ENCODE data around the gene SYNM. TPM values are rescaled to one million over a fixed set of nuclear protein-coding genes. Genes with fewer than 3 reads are reported as not detected.
"Not testable (repeated sequence)": the region's sequence is repeated elsewhere in the genome, so short reads cannot be mapped to it uniquely, and the experiment has no call there.

The SYNM gene
- 7.3 and 8.3 TPM in 2 replicates for total RNA-seq (2014; rRNA removed; shearing (Covaris generic); ENCODE audit: low replicate concordance)

DNA sequence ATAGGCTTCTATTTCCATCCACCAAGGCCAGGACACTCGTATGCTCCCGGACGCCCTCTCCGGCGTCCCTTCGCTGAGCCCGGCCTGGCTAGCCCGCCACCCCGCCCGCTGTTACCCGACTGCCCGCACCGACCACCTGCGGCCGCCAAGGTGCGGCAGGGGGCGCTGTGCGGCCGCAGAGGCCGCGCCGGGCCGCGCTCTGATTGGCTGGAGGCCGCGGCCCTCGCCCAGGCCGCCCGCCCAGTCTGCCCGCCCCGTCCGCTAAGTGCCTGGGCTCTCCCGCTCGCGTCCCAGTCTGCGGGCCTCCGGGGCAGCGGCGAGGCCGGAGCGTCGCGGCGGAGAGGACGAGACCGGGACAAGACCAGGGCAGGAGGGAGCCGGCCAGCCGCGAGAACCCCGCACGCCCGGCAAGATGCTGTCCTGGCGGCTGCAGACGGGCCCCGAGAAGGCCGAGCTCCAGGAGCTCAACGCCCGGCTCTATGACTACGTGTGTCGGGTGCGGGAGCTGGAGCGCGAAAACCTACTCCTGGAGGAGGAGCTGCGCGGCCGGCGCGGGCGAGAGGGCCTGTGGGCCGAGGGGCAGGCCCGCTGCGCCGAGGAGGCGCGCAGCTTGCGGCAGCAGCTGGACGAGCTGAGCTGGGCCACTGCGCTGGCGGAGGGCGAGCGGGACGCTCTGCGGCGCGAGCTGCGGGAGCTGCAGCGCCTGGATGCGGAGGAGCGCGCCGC, at the start of gene SYNM:
Gene SYNM (plus strand): TSS at position 293 of the 726 bp plus-strand sequence. CDS start 120 bp downstream, at position 413.
- DNase-seq (ENCODE audit: low read depth): peak; percentile 93
- in situ Hi-C loops (cut with HindIII; ENCODE audit: low pct_unique_long_range_greater_than_20kb, low sequenced_read_pairs): no loop called here

GRCh38 chr15:99055555-99056134, 49.2 kb upstream of the SYNM start:
- no peak for DNase-seq (ENCODE audit: low read depth)
- in situ Hi-C loops (cut with HindIII; ENCODE audit: low pct_unique_long_range_greater_than_20kb, low sequenced_read_pairs): loop anchor here (10.0 kb wide), 1 partner anchor 101 kb away; no protein-coding TSS in a partner anchor

- no peak for DNase-seq (ENCODE audit: low read depth)
- in situ Hi-C loops (cut with HindIII; ENCODE audit: low pct_unique_long_range_greater_than_20kb, low sequenced_read_pairs): loop anchor here (10.0 kb wide), 1 partner anchor 102 kb away; no protein-coding TSS in a partner anchor
Observed at GRCh38 chr15:99057020-99057419, 47.9 kb upstream of the SYNM start.

DNA sequence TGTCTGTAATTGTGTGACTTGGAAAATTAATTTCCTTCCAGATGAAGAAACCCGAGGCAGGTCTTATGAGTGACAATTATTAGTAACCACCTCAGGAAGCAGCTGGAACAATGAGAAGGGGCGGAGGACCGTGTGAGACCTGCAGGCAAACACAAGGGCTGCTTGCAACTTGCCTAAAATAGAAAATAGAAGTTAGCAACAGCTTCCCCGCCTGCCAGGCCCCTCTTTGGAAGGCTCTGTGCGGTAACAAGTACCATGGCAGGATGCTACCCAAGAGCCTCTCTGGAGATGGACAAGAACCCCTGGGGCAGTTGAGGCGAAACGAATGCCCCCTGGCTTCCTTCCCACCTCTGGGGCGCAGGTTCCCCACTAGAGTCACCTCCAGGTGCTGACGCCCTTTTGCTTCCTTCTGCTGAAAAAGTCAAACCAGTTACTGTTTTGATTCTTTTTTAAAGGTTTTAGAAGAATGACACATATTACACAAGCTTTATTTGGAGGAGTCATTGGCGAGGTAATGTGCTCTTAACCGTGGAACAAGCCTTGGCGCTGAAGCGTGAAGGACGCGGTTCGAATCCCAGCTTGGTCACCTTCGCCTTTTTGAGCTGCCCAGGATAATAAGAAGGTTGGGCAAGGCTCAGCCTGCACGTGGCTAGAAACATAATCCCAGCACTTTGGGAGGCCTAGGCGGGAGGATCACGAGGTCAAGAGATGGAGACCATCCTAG, 47.0 kb upstream of the SYNM start:
- in situ Hi-C loops (cut with HindIII; ENCODE audit: low pct_unique_long_range_greater_than_20kb, low sequenced_read_pairs): loop anchor here (10.0 kb wide), 1 partner anchor 103 kb away; no protein-coding TSS in a partner anchor

GRCh38 chr15:99058421-99058870, 46.4 kb upstream of the SYNM start:
- DNase-seq (ENCODE audit: low read depth): no peak
- in situ Hi-C loops (cut with HindIII; ENCODE audit: low pct_unique_long_range_greater_than_20kb, low sequenced_read_pairs): loop anchor here (10.0 kb wide), 1 partner anchor 104 kb away; no protein-coding TSS in a partner anchor

More for the DNA sequence above, 47.0 kb upstream of the SYNM start:
- peak; percentile 40 for DNase-seq (ENCODE audit: low read depth)

DNA sequence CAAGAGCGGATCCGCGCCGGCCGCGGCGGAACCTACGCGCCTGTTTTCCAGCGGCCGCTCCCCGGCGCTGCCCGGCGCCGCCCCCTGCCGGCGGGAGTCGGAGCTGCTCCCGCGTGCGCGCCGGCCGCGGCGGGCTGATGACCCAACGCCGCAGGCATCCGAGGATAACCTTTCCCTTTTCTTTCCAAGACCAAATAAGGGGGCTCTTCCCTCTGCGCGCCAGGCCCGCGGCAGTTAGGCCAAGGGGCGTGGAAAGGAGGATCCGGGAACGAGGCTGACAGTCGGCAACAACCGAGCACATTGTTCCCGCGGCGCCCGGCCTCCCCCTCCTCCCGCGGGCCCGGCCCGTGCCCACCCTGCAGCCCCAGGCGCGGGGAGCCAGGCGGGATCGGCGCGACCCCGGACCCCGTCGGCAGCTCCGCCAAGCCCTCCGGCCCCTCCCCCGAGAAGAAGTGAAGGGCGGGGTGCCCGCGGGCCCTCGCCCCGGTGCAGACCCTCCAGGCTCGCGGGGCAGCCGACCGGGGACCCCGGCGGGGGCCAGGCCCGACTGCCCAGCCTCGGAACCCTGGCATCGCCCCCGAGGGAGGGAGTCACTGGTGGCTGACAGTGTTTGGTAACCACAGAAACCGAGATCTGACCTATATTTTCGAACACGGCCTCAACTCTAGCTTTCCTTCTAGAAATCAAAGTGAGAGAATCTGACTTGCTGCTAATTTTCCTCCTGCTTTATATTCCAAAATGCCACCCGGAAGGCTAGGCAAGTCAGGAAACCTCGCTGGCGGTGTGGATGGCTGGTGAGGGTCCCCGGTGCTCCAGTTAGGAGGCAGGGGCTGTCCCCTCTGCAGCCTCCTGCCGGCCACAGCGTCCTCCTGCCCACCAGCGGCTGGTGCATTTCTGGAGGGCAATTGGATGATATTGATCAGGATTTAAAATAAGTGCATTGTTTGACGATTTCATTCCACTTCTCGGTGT, 45.6 kb upstream of the SYNM start:
- DNase-seq (ENCODE audit: low read depth): peak; percentile 82
- in situ Hi-C loops (cut with HindIII; ENCODE audit: low pct_unique_long_range_greater_than_20kb, low sequenced_read_pairs): loop anchor here (10.0 kb wide), 1 partner anchor 104 kb away; no protein-coding TSS in a partner anchor

- DNase-seq (ENCODE audit: low read depth); in situ Hi-C loops (cut with HindIII; ENCODE audit: low pct_unique_long_range_greater_than_20kb, low sequenced_read_pairs): not testable (repeated sequence)
Observed at GRCh38 chr15:99060186-99060585, 44.7 kb upstream of the SYNM start.

- in situ Hi-C loops (cut with HindIII; ENCODE audit: low pct_unique_long_range_greater_than_20kb, low sequenced_read_pairs): no loop called here
- no peak for DNase-seq (ENCODE audit: low read depth)
Observed at GRCh38 chr15:99062226-99062625, 42.7 kb upstream of the SYNM start.

DNA sequence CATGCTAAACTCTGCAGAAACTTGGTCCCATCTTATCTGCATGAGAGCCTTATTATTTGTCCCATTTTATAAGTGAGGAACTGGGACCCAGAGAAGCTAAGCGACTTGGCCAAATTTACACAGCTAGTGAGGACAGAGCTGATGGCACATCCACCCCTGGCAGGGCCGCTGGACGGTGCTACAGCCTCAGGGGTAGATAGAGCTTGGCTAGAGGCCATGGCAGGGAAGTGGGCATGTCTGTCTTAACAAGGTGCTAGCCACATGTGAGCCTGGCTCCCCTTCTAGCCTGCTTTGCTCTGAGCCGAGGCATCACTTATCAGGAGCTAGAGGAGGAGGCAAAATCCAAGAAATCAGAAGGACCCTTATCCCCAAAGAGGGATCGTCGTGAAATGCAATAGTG, 36.7 kb upstream of the SYNM start:
- in situ Hi-C loops (cut with HindIII; ENCODE audit: low pct_unique_long_range_greater_than_20kb, low sequenced_read_pairs): no loop called here
- no peak for DNase-seq (ENCODE audit: low read depth)

DNA sequence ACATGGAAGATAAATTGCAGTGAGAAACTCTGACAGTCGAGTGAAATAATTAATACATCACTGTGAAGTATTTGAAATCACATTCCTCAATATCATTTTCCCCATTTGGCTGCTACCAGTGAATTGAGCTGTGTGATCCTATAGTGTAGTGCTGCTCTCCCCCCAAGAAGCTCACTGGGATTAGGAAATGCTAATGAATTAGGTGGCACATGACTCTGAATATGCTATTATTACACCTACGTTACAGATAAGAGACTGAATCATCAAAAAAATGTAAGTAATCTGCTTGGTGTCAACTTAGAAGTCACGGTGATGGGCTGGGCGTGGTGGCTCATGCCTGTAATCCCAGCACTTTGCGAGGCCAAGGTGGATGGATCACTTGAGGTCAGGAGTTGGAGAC, 34.7 kb upstream of the SYNM start:
- DNase-seq (ENCODE audit: low read depth): no peak
- in situ Hi-C loops (cut with HindIII; ENCODE audit: low pct_unique_long_range_greater_than_20kb, low sequenced_read_pairs): no loop called here

GRCh38 chr15:99071091-99071680, 33.7 kb upstream of the SYNM start:
- in situ Hi-C loops (cut with HindIII; ENCODE audit: low pct_unique_long_range_greater_than_20kb, low sequenced_read_pairs): no loop called here
- DNase-seq (ENCODE audit: low read depth): no peak

GRCh38 chr15:99073008-99073717, 31.7 kb upstream of the SYNM start:
- in situ Hi-C loops (cut with HindIII; ENCODE audit: low pct_unique_long_range_greater_than_20kb, low sequenced_read_pairs): no loop called here
- DNase-seq (ENCODE audit: low read depth): no peak

- no peak for DNase-seq (ENCODE audit: low read depth)
- in situ Hi-C loops (cut with HindIII; ENCODE audit: low pct_unique_long_range_greater_than_20kb, low sequenced_read_pairs): no loop called here
Observed at GRCh38 chr15:99074446-99074845, 30.4 kb upstream of the SYNM start.

DNA sequence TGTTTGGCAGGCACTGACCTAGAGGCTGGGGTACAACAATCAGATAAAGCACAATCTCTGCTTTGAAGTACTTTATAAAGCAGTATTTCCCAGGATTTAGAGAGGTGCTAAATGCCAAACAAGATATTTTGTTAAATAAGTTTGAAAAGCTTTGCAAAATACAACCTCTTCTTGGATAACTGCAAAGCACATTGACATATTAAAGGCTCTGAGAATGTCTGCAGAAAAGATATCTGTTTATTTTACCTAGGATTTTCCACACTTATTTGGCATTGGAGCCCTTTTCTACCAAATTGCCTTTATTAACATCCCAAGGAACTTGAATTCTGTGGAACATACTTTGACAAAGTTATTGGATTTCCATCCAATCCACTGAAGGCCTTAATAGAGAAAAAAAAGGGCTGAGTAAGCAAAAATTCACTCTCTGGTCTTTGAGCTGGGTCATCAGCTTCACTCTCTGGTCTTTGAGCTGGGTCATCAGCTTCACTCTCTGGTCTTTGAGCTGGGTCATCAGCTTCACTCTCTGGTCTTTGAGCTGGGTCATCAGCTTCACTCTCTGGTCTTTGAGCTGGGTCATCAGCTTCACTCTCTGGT, 29.7 kb upstream of the SYNM start:
- in situ Hi-C loops (cut with HindIII; ENCODE audit: low pct_unique_long_range_greater_than_20kb, low sequenced_read_pairs); DNase-seq (ENCODE audit: low read depth): not testable (repeated sequence)

GRCh38 chr15:99076109-99076508, 28.8 kb upstream of the SYNM start:
- in situ Hi-C loops (cut with HindIII; ENCODE audit: low pct_unique_long_range_greater_than_20kb, low sequenced_read_pairs): no loop called here
- no peak for DNase-seq (ENCODE audit: low read depth)

DNA sequence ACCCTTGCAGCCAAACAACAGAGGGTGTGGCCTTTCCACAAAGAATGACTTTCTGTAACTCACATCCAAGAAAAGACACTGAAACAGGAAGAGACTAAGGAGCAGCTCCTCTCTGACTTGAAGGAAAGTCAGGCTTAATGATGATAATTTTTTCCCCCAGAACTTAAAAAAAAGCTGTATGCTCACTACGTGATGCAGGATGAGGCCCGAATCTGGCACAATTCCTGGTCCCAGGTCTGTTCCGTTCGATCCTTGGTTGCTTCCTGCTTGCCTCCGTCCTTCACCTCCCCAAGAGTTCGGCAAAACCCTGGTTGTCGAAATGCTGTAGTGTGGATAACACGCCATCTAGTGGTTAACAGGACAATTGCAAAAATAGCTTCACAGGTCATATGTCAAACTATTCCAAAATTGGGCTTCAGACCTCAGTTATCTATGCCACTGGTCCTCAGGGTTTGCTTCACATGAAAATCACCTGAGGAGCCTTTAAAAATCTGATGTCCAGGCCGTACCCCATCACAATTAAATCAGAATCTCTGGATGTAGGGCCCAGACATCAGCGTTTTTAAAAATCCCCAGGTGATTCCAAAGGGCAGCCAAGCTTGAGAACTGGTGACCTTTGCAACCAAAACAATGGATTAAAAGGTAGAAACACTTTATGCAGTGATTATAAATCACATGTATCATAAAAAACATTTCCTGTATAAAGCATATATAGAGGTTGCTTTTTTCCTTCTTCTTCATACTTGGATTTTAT, 28.1 kb upstream of the SYNM start:
- in situ Hi-C loops (cut with HindIII; ENCODE audit: low pct_unique_long_range_greater_than_20kb, low sequenced_read_pairs): no loop called here
- peak; percentile 76 for DNase-seq (ENCODE audit: low read depth)
